Right ventricle myocardium superior (tissue), 1 donor: ENCODE measurements around the gene MAPK8IP1. TPM values are rescaled to one million over a fixed set of nuclear protein-coding genes. Genes with fewer than 3 reads are reported as not detected.

Source experiments
- ATAC-seq: fragments of 200-7000 bp; cut with Tn5 transposase; one replicate; pipeline ENCODE4 v1.9.1; 2020; ENCODE audit warnings: mild to moderate bottlenecking; ENCODE audit not compliant: poor library complexity
- DNase-seq: peaks from one replicate; pipeline ENCODE4 v3.0.0-alpha.2; 2020
- intact Hi-C: fragments of 100-400 bp; cut with DNase I; formaldehyde crosslinking; loops from one replicate; pipeline ENCODE4 v1.11.2; 2022
- total RNA-seq: library from RNA; stranded (reverse); fragmentation: NEBNext Ultra II Directional; extraction: Animal tissue kit (Norgen Biotek cat#: 25700); gene quantifications from one replicate; pipeline ENCODE4 v1.2.1, GENCODE V29; 2021
- donor health status: DM: no; HTN: yes; CAD: no; lungs with severe emphysema.

The MAPK8IP1 gene
- total RNA-seq, 1 donor from 2014 or later = 4.5 TPM

- no peak for ATAC-seq
- no peak for DNase-seq
- intact Hi-C loops = loop anchor here (5.0 kb wide), 1 partner anchor 61 kb away; the partner anchor contains the start of gene PEX16
Measured at GRCh38 chr11:45856044-45856468, 29.4 kb upstream of the MAPK8IP1 start.

- intact Hi-C loops = loop anchor here (5.0 kb wide), 1 partner anchor 59 kb away; the partner anchor contains the start of gene PEX16
- ATAC-seq (peak; percentile 70), DNase-seq (peak; percentile 70)
Measured at GRCh38 chr11:45857961-45858474, 27.4 kb upstream of the MAPK8IP1 start.

GRCh38 chr11:45858751-45859398 lies 26.6 kb upstream of the MAPK8IP1 start:
- DNase-seq = no peak
- ATAC-seq = no peak
- intact Hi-C loops = loop anchor here (5.0 kb wide), 1 partner anchor 58 kb away; the partner anchor contains the start of gene PEX16

- intact Hi-C loops = loop anchor here (5.0 kb wide), 1 partner anchor 58 kb away; the partner anchor contains the start of gene PEX16
- DNase-seq = peak; percentile 95
- peak; percentile 77 for ATAC-seq
Measured at GRCh38 chr11:45859661-45860140, 25.8 kb upstream of the MAPK8IP1 start.

GRCh38 chr11:45860348-45860747 lies 25.1 kb upstream of the MAPK8IP1 start:
- ATAC-seq = no peak
- intact Hi-C loops = no loop called here
- DNase-seq = no peak

- DNase-seq = no peak
- intact Hi-C loops = no loop called here
- no peak for ATAC-seq
Measured at GRCh38 chr11:45860764-45861510, 24.5 kb upstream of the MAPK8IP1 start.

GRCh38 chr11:45864041-45864440 lies 21.4 kb upstream of the MAPK8IP1 start:
- no peak for DNase-seq
- intact Hi-C loops = no loop called here
- no peak for ATAC-seq

GRCh38 chr11:45869551-45869950 lies 15.9 kb upstream of the MAPK8IP1 start:
- ATAC-seq (no peak), DNase-seq (no peak)
- intact Hi-C loops = no loop called here

GRCh38 chr11:45870706-45871105 lies 14.7 kb upstream of the MAPK8IP1 start:
- ATAC-seq (no peak), DNase-seq (no peak)
- intact Hi-C loops = no loop called here

GRCh38 chr11:45871638-45872037 lies 13.8 kb upstream of the MAPK8IP1 start:
- intact Hi-C loops = no loop called here
- DNase-seq (no peak), ATAC-seq (no peak)

- DNase-seq = no peak
Measured at GRCh38 chr11:45872651-45873356, 12.6 kb upstream of the MAPK8IP1 start.

GRCh38 chr11:45876401-45876800 lies 9.1 kb upstream of the MAPK8IP1 start:
- intact Hi-C loops = no loop called here
- ATAC-seq (peak; percentile 50), DNase-seq (no peak)

More at GRCh38 chr11:45872651-45873356, 12.6 kb upstream of the MAPK8IP1 start:
- intact Hi-C loops = no loop called here
- ATAC-seq = peak; percentile 68

- DNase-seq = no peak
- no peak for ATAC-seq
- intact Hi-C loops = no loop called here
Measured at GRCh38 chr11:45877221-45877620, 8.2 kb upstream of the MAPK8IP1 start.

- no peak for ATAC-seq
- DNase-seq = no peak
- intact Hi-C loops = no loop called here
Measured at GRCh38 chr11:45877845-45878244, 7.6 kb upstream of the MAPK8IP1 start.

GRCh38 chr11:45879803-45880686 lies 5.4 kb upstream of the MAPK8IP1 start:
- ATAC-seq (no peak), DNase-seq (no peak)
- intact Hi-C loops = no loop called here

GRCh38 chr11:45880772-45881570 lies 4.5 kb upstream of the MAPK8IP1 start:
- peak; percentile 36 for DNase-seq
- ATAC-seq = no peak
- intact Hi-C loops = no loop called here

- intact Hi-C loops = no loop called here
- peak; percentile 24 for DNase-seq
- ATAC-seq = no peak
Measured at GRCh38 chr11:45881708-45882368, 3.6 kb upstream of the MAPK8IP1 start.
